Measurements from ENCODE around the gene LAMTOR2. TPM values are rescaled to one million over a fixed set of nuclear protein-coding genes. Genes with fewer than 3 reads are reported as not detected.

The LAMTOR2 gene
- total and polyA plus RNA-seq, 9 of the 15 experiments (the other 6 are each of a cell fraction or from before 2014, with no cell fraction given) = 39.0 to 161 (median 74.6) TPM

- peak in 1 of 3 experiments; percentile 19; a peak in 1 of 6 replicates for TF ChIP-seq CTCF (IDR thresholded peaks at IDR 0.05 in 2 of 3, conservative IDR thresholded peaks at IDR 0.05 in 1 of 3; ENCODE audit: insufficient read depth in 2 of 3, low read depth in 1 of 3, low read length in 3 of 3)
- 0 out of 2 replicates have a peak, but pooled peaks have one; percentile 24 for TF ChIP-seq JUND (IDR thresholded peaks at IDR 0.05; ENCODE audit: borderline replicate concordance, low read depth, low read length)
- no peak for TF ChIP-seq JUND (tag; IDR thresholded peaks at IDR 0.05; ENCODE audit: borderline replicate concordance, low read depth, low read length)
- TF ChIP-seq PATZ1 (CRISPR knock-in tag; IDR thresholded peaks at IDR 0.05; ENCODE audit: borderline replicate concordance) = no peak
- TF ChIP-seq RBM39 (optimal IDR thresholded peaks at IDR 0.05; ENCODE audit: low read depth, low read length) = no peak
- no peak for TF ChIP-seq MECOM (CRISPR knock-in tag; IDR thresholded peaks at IDR 0.05)
- no peak for TF ChIP-seq DEAF1 (CRISPR knock-in tag; IDR thresholded peaks at IDR 0.05)
- TF ChIP-seq FOXJ3 (CRISPR knock-in tag; IDR thresholded peaks at IDR 0.05) = no peak
- no peak for TF ChIP-seq SAP30 (IDR thresholded peaks at IDR 0.05; ENCODE audit: borderline replicate concordance, insufficient read depth, low read depth, low read length, poor library complexity, severe bottlenecking)
Observed at GRCh38 chr1:156075162-156075561, 20.6 kb downstream of the LAMTOR2 start (continued).
